GM12891 (cell line): ENCODE measurements around the gene FCRL6.
A peak's percentile ranks its signal among the peaks of the same experiment; 100 is the strongest.

Source experiments
- DNase-seq: peaks from one replicate; pipeline ENCODE4 v3.0.0; 2011; ENCODE audit warnings: low spot score; ENCODE audit not compliant: insufficient read length
- FAIRE-seq: peaks from 2 replicates; lab custom pipeline; 2011; peaks lifted over from hg19 to GRCh38; lab: Jason Lieb, UNC
- PAX5 ChIP-seq: IDR thresholded peaks from 2 replicates; pipeline ENCODE4 v1.6.1; 2011; ENCODE audit warnings: low read length, moderate library complexity, mild to moderate bottlenecking; ENCODE audit not compliant: insufficient read depth, severe bottlenecking
- POLR2A ChIP-seq: IDR thresholded peaks from 2 replicates; pipeline ENCODE4 v1.6.1; 2011; ENCODE audit warnings: low read depth, low read length, control low read depth
- POLR2AphosphoS5 ChIP-seq: IDR thresholded peaks from 2 replicates; pipeline ENCODE4 v1.6.1; 2011; ENCODE audit warnings: low read depth, low read length, control low read depth
- POU2F2 ChIP-seq: IDR thresholded peaks from 2 replicates; pipeline ENCODE4 v1.6.1; 2011; ENCODE audit warnings: low read depth, mild to moderate bottlenecking, control low read depth, low read length, moderate library complexity
- SPI1 ChIP-seq: IDR thresholded peaks from 2 replicates; pipeline ENCODE4 v1.6.1; 2011; ENCODE audit warnings: low read depth, low read length, control low read depth
- TAF1 ChIP-seq: IDR thresholded peaks from 2 replicates; pipeline ENCODE4 v1.6.1; 2011; ENCODE audit warnings: low read depth, low read length, control low read depth

Gene FCRL6

DNA sequence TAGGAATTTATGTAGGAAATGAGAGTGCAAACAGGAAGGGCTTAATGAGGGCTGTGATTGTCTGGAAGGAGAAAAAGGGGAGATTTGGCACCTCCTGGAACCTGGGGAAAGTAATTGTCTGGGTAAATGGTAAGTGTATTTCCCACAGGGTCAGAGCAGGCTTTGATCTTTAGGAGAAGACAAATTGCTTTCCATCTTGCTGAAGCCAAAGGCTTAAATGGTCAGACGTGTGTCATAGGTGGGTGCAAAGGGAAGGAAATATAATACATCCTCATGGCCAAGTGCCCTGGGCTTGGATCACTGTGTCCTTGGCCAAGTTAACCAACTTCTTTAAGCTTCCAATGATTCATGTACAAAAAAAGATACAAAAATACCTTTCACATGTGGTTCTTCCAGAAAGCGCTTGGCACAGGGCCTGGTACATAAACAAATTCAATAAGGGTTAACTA lies 22.7 kb upstream of the FCRL6 start:
- DNase-seq (no peak), FAIRE-seq (no peak)
- TF ChIP-seq PAX5 = no peak
- no peak for TF ChIP-seq POLR2AphosphoS5
- TF ChIP-seq SPI1 = no peak
- no peak for TF ChIP-seq TAF1
- TF ChIP-seq POU2F2 = no peak
- TF ChIP-seq POLR2A = no peak

DNA sequence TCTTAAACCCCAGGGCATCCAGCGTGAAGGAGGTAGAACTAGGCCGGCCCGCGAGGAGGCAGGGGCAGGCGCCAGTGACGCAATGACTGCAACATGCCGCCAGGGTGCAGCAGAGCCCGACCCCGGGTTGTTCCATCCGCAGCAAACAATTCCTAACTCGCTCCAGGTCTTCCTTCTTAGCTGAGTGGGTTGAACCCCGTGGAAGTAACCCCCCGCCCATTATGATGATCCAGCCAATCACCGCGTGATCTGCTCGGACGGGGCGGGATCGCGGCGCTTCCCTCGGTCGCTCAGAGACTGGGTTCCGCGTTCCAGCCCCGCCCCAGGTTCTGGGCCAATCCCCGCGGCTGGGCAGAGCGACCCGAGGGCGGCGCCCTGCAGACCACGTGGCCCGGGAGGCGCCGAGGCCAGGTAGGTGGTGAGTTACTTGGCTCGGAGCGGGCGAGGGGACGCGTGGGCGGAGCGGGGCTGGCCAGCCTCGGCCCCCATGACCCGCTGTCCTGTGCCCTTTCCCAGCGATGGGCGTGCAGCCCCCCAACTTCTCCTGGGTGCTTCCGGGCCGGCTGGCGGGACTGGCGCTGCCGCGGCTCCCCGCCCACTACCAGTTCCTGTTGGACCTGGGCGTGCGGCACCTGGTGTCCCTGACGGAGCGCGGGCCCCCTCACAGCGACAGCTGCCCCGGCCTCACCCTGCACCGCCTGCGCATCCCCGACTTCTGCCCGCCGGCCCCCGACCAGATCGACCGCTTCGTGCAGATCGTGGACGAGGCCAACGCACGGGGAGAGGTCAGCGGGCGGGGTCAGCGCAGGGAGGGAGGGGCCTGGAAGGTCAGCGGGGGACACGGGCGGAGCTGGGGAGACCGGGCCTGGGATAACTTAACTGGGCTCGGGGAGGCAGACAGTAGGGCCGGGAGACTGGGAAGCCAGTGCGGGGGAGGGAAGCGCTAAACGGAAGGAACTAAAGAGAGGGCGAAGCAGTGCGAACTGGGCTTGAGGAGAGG lies 21.3 kb upstream of the FCRL6 start, which contains the start of gene DUSP23:
DUSP23 (plus strand) TSS at position 380 of the 1,000 bp plus-strand sequence; CDS start at position 519, 139 bp downstream.
- DNase-seq (peak; percentile 90), FAIRE-seq (peak; percentile 93)
- TF ChIP-seq POLR2A = no peak
- no peak for TF ChIP-seq POLR2AphosphoS5
- 0 out of 2 replicates have a peak, but pooled peaks have one; percentile 0 for TF ChIP-seq SPI1

DNA sequence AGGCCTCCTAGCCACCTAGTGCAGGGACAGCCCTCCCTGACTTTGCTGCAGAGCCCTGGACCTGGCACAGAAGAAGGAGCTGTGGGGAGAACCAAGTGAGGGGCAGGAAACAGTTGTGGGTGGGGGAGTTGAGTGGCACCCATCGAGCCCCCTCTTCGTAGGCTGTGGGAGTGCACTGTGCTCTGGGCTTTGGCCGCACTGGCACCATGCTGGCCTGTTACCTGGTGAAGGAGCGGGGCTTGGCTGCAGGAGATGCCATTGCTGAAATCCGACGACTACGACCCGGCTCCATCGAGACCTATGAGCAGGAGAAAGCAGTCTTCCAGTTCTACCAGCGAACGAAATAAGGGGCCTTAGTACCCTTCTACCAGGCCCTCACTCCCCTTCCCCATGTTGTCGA lies 20.2 kb upstream of the FCRL6 start:
- FAIRE-seq = no peak

DNA sequence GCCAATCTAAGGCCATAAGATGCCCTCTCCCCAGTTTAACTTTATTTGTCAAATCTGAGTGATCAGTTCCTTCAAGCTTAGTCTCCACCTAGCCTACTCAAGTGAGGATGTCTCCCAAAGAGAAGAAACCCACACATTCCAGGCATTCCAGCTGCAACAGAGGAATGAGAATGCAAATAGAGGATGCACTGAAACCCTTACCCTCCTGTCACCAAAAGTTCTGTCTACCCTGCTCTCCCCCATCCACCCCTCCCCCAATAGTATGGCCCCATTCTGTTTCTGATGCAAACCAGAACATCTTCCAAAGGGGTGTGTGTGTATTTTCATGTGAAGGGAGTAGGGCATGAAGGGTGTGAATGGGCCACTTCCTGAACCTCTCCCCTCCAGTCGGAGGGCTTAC lies 18.4 kb upstream of the FCRL6 start:
- TF ChIP-seq POLR2AphosphoS5 = no peak
- TF ChIP-seq POLR2A = no peak
- no peak for FAIRE-seq
- no peak for DNase-seq

More for the DNA sequence above, 20.2 kb upstream of the FCRL6 start:
- DNase-seq = no peak
- no peak for TF ChIP-seq SPI1
- no peak for TF ChIP-seq POLR2AphosphoS5
- no peak for TF ChIP-seq POU2F2
- TF ChIP-seq TAF1 = no peak
- TF ChIP-seq POLR2A = no peak
- no peak for TF ChIP-seq PAX5

DNA sequence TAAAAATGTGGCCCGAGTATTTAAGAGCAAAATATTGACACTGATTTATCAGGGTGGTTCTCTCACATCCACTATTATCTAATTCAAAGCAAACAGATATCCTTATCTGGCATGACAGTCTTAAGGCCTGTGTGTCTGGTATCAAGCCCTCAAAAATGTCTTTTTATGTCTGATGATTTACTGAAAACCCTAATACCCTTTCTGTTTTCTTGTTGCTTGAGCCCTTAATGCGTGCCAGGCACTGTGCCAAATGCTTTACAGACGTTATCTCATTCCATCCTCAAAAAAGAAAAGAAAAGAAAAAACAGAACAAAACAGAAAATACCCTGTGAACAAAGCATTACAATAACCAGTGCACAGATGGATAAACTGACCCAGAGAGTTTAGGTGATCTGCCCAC lies 15.7 kb upstream of the FCRL6 start:
- DNase-seq = no peak
- TF ChIP-seq SPI1 (no peak), POU2F2 (no peak), POLR2A (no peak), TAF1 (no peak), PAX5 (no peak), POLR2AphosphoS5 (no peak)
- FAIRE-seq = no peak

DNA sequence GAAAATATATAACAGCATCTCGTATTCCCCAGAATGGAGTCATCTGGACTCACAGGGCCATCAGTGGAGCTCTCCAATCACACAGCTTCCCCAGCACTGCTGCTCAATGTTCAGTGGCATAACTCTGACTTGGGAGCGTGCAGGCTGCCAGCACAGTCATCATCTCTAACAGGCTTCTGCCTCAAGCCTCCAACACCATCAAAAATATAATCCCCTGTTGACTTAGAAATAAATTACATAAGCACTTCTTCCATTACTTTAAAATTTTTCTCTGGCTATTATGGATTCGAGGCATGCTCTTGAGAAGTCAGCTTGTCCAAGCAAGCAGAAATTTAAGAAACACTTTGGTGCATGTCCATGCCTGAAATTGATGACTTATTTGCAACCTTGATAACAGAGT lies 15.2 kb upstream of the FCRL6 start:
- DNase-seq (no peak), FAIRE-seq (no peak)
- TF ChIP-seq POLR2AphosphoS5 (no peak), POU2F2 (no peak), TAF1 (no peak), PAX5 (no peak), POLR2A (no peak), SPI1 (no peak)

DNA sequence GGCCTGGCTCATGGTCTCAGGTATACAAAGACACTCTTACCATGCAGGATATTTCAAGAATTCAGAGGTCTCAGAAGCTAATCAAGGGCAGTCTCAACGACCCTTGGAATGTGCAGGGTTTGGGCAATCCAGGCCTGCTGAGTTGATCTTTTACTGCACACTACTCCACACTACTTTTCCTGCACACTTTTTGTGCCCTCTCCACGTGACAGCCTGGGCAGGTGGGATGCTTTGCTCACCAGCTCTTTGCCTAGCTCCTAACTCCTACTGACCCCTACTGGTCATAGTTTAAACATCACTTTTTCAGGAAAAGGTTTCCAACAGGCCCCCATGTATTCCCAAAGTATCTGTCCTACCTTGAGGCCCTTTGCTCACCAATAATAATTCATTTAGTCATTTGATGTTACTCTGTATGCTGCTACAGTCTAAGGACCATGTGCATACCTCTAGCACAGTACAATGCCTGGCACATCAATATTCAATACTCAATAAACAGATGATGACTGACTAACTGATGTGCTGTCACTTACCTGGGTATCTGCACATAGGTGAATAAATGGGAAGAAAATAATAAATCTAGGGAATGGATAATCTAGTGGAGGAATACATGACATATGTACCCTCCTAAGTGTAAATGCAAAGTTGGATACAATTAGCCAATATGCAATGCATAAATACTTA lies 11.8 kb upstream of the FCRL6 start:
- peak; percentile 62 for FAIRE-seq
- TF ChIP-seq POLR2A (no peak), SPI1 (no peak), POU2F2 (no peak), TAF1 (no peak), PAX5 (no peak), POLR2AphosphoS5 (no peak)
- no peak for DNase-seq

DNA sequence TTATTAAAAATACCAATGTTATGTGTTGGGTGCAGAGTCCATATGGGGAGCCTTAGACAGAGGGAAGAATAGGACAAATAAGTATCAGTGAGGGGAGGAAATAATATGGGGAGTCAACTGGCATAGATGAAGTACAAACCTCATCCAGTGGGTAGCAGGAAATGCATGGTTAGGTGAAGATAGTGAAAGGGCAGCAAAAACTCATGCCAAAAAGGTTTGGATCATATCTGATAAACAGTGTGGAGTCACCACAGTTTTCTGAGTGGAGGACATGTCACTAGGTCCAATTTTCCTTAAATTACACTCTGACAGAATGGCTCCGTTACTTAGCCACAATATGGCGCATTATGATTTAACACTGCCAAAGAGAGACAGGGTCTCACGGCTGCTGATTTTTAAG lies 11.1 kb upstream of the FCRL6 start:
- FAIRE-seq = no peak
- no peak for DNase-seq
- TF ChIP-seq POLR2AphosphoS5 = no peak
- no peak for TF ChIP-seq POLR2A
- no peak for TF ChIP-seq SPI1
- TF ChIP-seq PAX5 = no peak
- no peak for TF ChIP-seq POU2F2
- no peak for TF ChIP-seq TAF1

DNA sequence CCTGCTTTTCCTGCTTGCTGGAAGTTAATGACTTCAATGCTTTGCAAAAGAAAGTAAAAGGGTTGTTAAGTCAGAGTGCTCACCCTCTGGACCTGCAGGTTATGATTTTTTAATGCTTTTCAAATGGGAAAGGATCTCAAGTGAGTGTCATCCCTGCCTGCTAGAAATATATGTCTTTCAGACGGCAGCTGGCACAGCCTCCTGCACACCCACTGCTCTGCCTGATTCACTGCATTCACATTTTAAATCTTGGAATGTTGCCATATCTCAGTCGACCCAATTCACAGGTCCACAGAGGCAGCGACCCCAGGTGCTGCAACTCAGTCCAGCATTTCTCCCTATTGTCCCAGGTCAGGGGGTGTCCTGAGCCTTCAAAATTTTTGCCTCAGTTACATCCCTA lies 10.7 kb upstream of the FCRL6 start:
- DNase-seq (no peak), FAIRE-seq (no peak)
- no peak for TF ChIP-seq POLR2AphosphoS5
- TF ChIP-seq POLR2A = no peak
- no peak for TF ChIP-seq TAF1
- no peak for TF ChIP-seq SPI1
- TF ChIP-seq PAX5 = no peak
- TF ChIP-seq POU2F2 = no peak

DNA sequence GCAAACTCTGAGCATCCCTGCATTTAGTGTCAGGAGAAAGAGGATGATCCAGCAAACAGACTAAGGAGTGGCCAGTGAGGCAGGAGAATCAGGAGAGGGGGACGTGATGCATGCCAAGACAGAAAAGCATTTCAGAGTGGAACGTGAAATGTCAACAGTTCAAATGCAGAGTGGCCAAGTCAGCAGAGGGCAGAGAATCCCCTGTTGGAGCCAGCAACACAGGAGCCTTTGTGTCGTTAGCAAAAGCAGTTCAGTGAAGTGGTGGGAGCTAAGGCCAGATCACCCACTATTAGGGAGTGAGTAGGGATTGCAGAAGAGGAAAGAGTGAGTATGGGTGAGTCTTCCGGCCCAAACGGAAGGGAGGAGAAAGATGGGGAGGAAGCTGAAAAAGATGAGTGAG lies 6.6 kb upstream of the FCRL6 start:
- DNase-seq = no peak
- FAIRE-seq = no peak

More for the DNA sequence above, 6.6 kb upstream of the FCRL6 start:
- no peak for TF ChIP-seq POU2F2
- no peak for TF ChIP-seq SPI1
